PC-9 (cell line): ENCODE data around the gene CDYL2. TPM values are rescaled to one million over a fixed set of nuclear protein-coding genes. Genes with fewer than 3 reads are reported as not detected.

Experiments
- BruUV-seq: library from RNA; stranded (reverse); fragments of 400-500 nt; replicated peaks from 2 replicates; lab custom pipeline; 2021; lab: Mats Ljungman, UMichigan
- CTCF ChIA-PET: fragments of 300-600 bp; sonication (Branson Sonifier 250); formaldehyde crosslinking; loops from one replicate; lab custom pipeline; 2022; ENCODE audit warnings: antibody characterized with exemption; lab: Charles Lee
- POLR2A ChIA-PET: fragments of 300-600 bp; sonication (Branson Sonifier 250); formaldehyde crosslinking; loops from one replicate; lab custom pipeline; 2022; ENCODE audit warnings: antibody characterized with exemption; ENCODE audit not compliant: unreplicated experiment; lab: Charles Lee
- DNase-seq, 2 experiments: peaks; one replicate each; pipeline versions ENCODE4 v3.0.0 to v3.0.0-alpha.2; 2015 to 2022; ENCODE audit warnings: mixed read lengths in 1 of 2
- H2AFZ ChIP-seq: fragments of 200-600 bp; sonication (generic); 2 replicates; pipeline ENCODE4 v1.8.1; 2017; ENCODE audit warnings: antibody characterized with exemption
- H3F3A ChIP-seq: fragments of 200-600 bp; sonication (generic); 2 replicates; pipeline ENCODE4 v1.8.1; 2017; ENCODE audit warnings: antibody characterized with exemption, mild to moderate bottlenecking, low read depth; ENCODE audit not compliant: insufficient read depth
- H3K27ac ChIP-seq: fragments of 200-600 bp; sonication (generic); 2 replicates; pipeline ENCODE4 v1.6.1; 2016; ENCODE audit warnings: mixed run types
- H3K27me3 ChIP-seq: fragments of 200-600 bp; sonication (generic); 2 replicates; pipeline ENCODE4 v1.6.1; 2016; ENCODE audit warnings: low read depth, mixed run types; ENCODE audit not compliant: insufficient read depth
- H3K36me3 ChIP-seq: fragments of 200-600 bp; sonication (generic); 2 replicates; pipeline ENCODE4 v1.6.1; 2016; ENCODE audit warnings: low read depth, mixed run types
- H3K4me1 ChIP-seq: fragments of 200-600 bp; sonication (generic); replicated peaks from 2 replicates; pipeline ENCODE4 v1.6.1; 2016; ENCODE audit warnings: mixed run types; ENCODE audit not compliant: insufficient read depth
- H3K4me2 ChIP-seq: fragments of 200-600 bp; sonication (generic); 2 replicates; pipeline ENCODE4 v1.6.1; 2017; ENCODE audit warnings: mixed run types
- H3K4me3 ChIP-seq: fragments of 200-600 bp; sonication (generic); 2 replicates; pipeline ENCODE4 v1.6.1; 2016; ENCODE audit warnings: mixed run types
- H3K79me2 ChIP-seq: fragments of 200-600 bp; sonication (generic); 2 replicates; pipeline ENCODE4 v1.6.1; 2017; ENCODE audit warnings: low read depth, mixed run types
- H3K9me2 ChIP-seq: fragments of 200-600 bp; sonication (generic); 2 replicates; pipeline ENCODE4 v1.8.1; 2017; ENCODE audit warnings: mild to moderate bottlenecking; ENCODE audit not compliant: insufficient read depth
- H3K9me3 ChIP-seq: fragments of 200-600 bp; sonication (generic); 2 replicates; pipeline ENCODE4 v1.8.1; 2016; ENCODE audit warnings: low read depth; ENCODE audit not compliant: insufficient read depth
- H4K20me1 ChIP-seq: fragments of 200-600 bp; sonication (generic); 2 replicates; pipeline ENCODE4 v1.8.1; 2017; ENCODE audit not compliant: insufficient read depth
- EZH2 ChIP-seq: fragments of 200-600 bp; sonication (generic); IDR thresholded peaks from 2 replicates; pipeline ENCODE4 v1.8.0; 2017; ENCODE audit warnings: antibody characterized with exemption, low read depth
- intact Hi-C: fragments of 100-400 bp; cut with micrococcal nuclease; formaldehyde crosslinking; loops from one replicate; pipeline ENCODE4 v1.10.0; 2022; ENCODE audit not compliant: unreplicated experiment
- total RNA-seq: library from RNA; stranded (reverse); gene quantifications from 2 replicates; pipeline ENCODE4 v1.2.3, GENCODE V29; 2021
- TF ChIP-seq, protein P1 (sequence below): fragments of 200-600 bp; sonication (generic); conservative IDR thresholded peaks from 2 replicates; pipeline ENCODE4 v1.6.1; 2017; ENCODE audit warnings: mixed run types, antibody characterized with exemption, mild to moderate bottlenecking, moderate library complexity

Gene CDYL2
- total RNA-seq, 1 experiment from 2014 or later, result 3.3 TPM

DNA sequence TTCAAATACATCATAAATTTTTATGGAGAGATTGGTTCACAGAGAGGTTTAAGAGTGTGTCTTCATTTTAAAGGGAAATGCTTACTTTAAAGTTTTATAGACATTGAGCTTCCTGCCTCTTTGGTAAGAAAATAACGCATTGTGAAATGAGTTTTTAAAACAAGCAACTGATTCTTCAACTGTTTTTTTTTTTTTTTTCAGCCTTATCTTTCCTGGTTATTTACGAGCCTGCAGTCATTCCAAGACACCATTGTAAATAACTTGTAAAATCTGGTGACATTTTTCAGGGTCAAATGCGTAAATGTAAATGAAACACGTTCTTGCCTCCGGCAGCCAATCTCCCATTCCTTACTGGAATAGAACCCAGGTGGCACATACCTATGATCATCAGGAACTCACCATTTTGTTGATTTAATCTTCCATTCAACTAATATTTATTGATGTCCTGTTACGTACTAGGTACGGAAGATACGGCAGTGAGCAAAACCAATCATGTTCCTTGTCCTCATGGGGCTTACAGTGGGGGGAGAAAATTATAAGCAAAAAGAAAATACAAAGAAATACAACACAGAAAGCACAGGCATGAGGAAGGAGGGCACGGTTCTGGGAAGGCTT is 33.2 kb upstream of the CDYL2 start:
- POLR2A ChIA-PET, result no interaction called here
- H3K79me2 ChIP-seq, result no peaks in the 10 kb centered on the region

DNA sequence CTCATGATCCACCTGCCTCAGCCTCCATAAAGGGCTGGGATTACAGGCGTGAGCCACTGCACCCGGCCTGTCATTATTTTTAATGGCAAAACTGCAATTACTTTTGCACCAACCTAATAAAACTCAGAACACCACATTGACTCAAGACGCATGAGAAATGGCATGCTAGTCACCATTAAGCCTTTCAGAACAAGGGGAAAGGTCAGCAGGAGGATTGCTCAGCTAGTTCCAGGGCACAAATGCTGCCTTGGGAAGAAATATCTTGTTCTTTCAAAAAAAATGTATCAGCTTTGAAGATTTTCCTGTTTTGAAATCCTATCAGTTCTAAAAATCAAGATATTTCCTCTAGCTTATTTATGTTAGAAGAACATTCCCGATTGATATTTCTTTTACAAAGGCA is 32.4 kb upstream of the CDYL2 start:
- H3K4me3 ChIP-seq, result no peak overlapping the region
- H3K79me2 ChIP-seq, result no peaks in the 10 kb centered on the region
- no peak for TF ChIP-seq EZH2
- TF ChIP-seq, protein P1, sequence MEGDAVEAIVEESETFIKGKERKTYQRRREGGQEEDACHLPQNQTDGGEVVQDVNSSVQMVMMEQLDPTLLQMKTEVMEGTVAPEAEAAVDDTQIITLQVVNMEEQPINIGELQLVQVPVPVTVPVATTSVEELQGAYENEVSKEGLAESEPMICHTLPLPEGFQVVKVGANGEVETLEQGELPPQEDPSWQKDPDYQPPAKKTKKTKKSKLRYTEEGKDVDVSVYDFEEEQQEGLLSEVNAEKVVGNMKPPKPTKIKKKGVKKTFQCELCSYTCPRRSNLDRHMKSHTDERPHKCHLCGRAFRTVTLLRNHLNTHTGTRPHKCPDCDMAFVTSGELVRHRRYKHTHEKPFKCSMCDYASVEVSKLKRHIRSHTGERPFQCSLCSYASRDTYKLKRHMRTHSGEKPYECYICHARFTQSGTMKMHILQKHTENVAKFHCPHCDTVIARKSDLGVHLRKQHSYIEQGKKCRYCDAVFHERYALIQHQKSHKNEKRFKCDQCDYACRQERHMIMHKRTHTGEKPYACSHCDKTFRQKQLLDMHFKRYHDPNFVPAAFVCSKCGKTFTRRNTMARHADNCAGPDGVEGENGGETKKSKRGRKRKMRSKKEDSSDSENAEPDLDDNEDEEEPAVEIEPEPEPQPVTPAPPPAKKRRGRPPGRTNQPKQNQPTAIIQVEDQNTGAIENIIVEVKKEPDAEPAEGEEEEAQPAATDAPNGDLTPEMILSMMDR, result no peak
- no peak overlapping the region for H3K27ac ChIP-seq
- ChIA-PET POLR2A (no interaction called here), CTCF (no interaction called here)
- H3K27me3 ChIP-seq, result peaks cover 39% of the 10 kb centered on the region
- H2AFZ ChIP-seq, result no peak overlapping the region
- intact Hi-C loops, result no loop called here
- H3K4me2 ChIP-seq, result no peak overlapping the region
- no peaks in the 10 kb centered on the region for H3K9me3 ChIP-seq
- H3K9me2 ChIP-seq, result no peaks in the 10 kb centered on the region
- no TSS peak for BruUV-seq
- no peaks in the 10 kb centered on the region for H3K36me3 ChIP-seq
- H3F3A ChIP-seq, result no peaks in the 10 kb centered on the region
- H4K20me1 ChIP-seq, result no peaks in the 10 kb centered on the region
- no peaks in the 10 kb centered on the region for H3K4me1 ChIP-seq
- no peak for DNase-seq

More for the DNA sequence above, 33.2 kb upstream of the CDYL2 start:
- DNase-seq, result no peak
- no peaks in the 10 kb centered on the region for H3K9me3 ChIP-seq
- H3K4me3 ChIP-seq, result no peak overlapping the region
- no peaks in the 10 kb centered on the region for H3K9me2 ChIP-seq
- no peak overlapping the region for H3K4me2 ChIP-seq
- no TSS peak for BruUV-seq
- no peaks in the 10 kb centered on the region for H3K4me1 ChIP-seq
- no peaks in the 10 kb centered on the region for H3F3A ChIP-seq
- TF ChIP-seq, protein P1, result no peak
- no peak for TF ChIP-seq EZH2
- intact Hi-C loops, result no loop called here
- no peaks in the 10 kb centered on the region for H4K20me1 ChIP-seq
- H3K27ac ChIP-seq, result no peak overlapping the region
- no peaks in the 10 kb centered on the region for H3K36me3 ChIP-seq
- CTCF ChIA-PET, result no interaction called here
- H2AFZ ChIP-seq, result no peak overlapping the region
- peaks cover 42% of the 10 kb centered on the region for H3K27me3 ChIP-seq

DNA sequence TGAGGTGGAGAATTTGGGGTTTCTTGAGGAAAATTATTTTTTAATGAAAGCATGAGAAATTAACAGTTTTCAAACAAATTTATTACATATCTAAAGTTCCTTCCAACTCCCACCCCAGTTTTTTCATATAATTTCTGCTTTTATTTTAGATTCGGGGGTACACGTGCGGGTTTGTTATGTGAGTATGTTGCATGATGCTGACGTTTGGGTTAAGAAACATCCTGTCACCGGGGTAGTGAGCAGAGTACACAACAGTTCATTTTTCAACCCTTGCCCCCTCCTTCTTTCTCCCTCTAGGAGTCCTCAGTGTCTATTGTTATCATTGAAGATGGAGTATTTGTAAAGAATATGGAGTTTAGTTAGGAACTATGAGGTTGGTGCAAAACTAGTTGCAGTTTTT is 31.8 kb upstream of the CDYL2 start:
- Histone ChIP-seq H3K4me3 (no peak overlapping the region), H3K27ac (no peak overlapping the region), H3F3A (no peaks in the 10 kb centered on the region), H3K36me3 (no peaks in the 10 kb centered on the region), H3K9me2 (no peaks in the 10 kb centered on the region), H4K20me1 (no peaks in the 10 kb centered on the region), H3K79me2 (no peaks in the 10 kb centered on the region), H2AFZ (no peak overlapping the region), H3K4me2 (no peak overlapping the region), H3K4me1 (no peaks in the 10 kb centered on the region), H3K9me3 (no peaks in the 10 kb centered on the region), H3K27me3 (peaks cover 40% of the 10 kb centered on the region)
- CTCF ChIA-PET, result no interaction called here
- TF ChIP-seq, protein P1, result no peak
- TF ChIP-seq EZH2, result no peak
- POLR2A ChIA-PET, result no interaction called here
- intact Hi-C loops, result no loop called here
- no peak for DNase-seq
- BruUV-seq, result no TSS peak
